Esophagus muscularis mucosa (tissue), 4 donors: ENCODE results near the gene CYP27B1. TPM values are rescaled to one million over a fixed set of nuclear protein-coding genes. Genes with fewer than 3 reads are reported as not detected.

Source experiments
- DNase-seq: peaks from one replicate; pipeline ENCODE4 v3.0.0-alpha.2; 2017; ENCODE audit errors: extremely low spot score
- H3K27ac ChIP-seq, 4 donors: fragments of 200-600 bp; sonication (generic); replicated peaks in 1 of 4; 1 replicate in 3 of 4; 2 replicates in 1 of 4; pipeline ENCODE4 v1.5.1; 2016 to 2019; ENCODE audit warnings: mild to moderate bottlenecking in 1 of 4
- H3K27me3 ChIP-seq, 4 donors: fragments of 200-600 bp; sonication (generic); one replicate each; pipeline versions ENCODE4 v1.5.1 to v1.6.0; 2016 to 2019
- H3K36me3 ChIP-seq, 4 donors: fragments of 200-600 bp; sonication (generic); one replicate each; pipeline ENCODE4 v1.5.1; 2016 to 2019
- H3K4me1 ChIP-seq, 4 donors: fragments of 200-600 bp; sonication (generic); one replicate each; pipeline ENCODE4 v1.5.1; 2016 to 2019
- H3K4me3 ChIP-seq, 4 donors: fragments of 200-600 bp; sonication (generic); 1 replicate in 2 of 4; 2 replicates in 2 of 4; pipeline ENCODE4 v1.5.1; 2016 to 2019; ENCODE audit warnings: mild to moderate bottlenecking in 4 of 4, moderate library complexity in 1 of 4
- H3K9me3 ChIP-seq, 4 donors: fragments of 200-600 bp; sonication (generic); 1 replicate in 3 of 4; 2 replicates in 1 of 4; pipeline ENCODE4 v1.5.1; 2016 to 2019
- CTCF ChIP-seq, 3 experiments: fragments of 200-600 bp in 2 of 3; fragments of 450-650 bp in 1 of 3; sonication (generic) in 2 of 3; IDR thresholded peaks; one replicate each; pipeline ENCODE4 v1.5.1; 2017 to 2019; ENCODE audit warnings: antibody characterized with exemption in 3 of 3, mild to moderate bottlenecking in 2 of 3, moderate library complexity in 1 of 3
- EP300 ChIP-seq: sonication (generic); formaldehyde crosslinking; IDR thresholded peaks from one replicate; pipeline ENCODE4 v1.6.1; 2017; ENCODE audit warnings: antibody characterized with exemption
- POLR2A ChIP-seq: fragments of 450-650 bp; IDR thresholded peaks from one replicate; pipeline ENCODE4 v1.6.1; 2017; ENCODE audit warnings: antibody characterized with exemption, moderate library complexity, mild to moderate bottlenecking, low read depth
- POLR2AphosphoS5 ChIP-seq, 2 donors: sonication (generic); formaldehyde crosslinking; IDR thresholded peaks; one replicate each; pipeline ENCODE4 v1.6.1; 2017; ENCODE audit warnings: antibody characterized with exemption in 2 of 2
- WGBS: methylation state at CpG from one replicate; pipeline ENCODE4 v1.1.5; 2018; 5-methylcytosine and 5-hydroxymethylcytosine counted together
- intact Hi-C: fragments of 100-400 bp; cut with DNase I; formaldehyde crosslinking; loops from one replicate; pipeline ENCODE4 v1.15.1; 2023
- total RNA-seq, 4 donors: library from RNA; depleted of rRNA; stranded (reverse); fragments of >200 nt; gene quantifications; one replicate each; pipeline versions ENCODE4 v1.1.0 to v1.2.1, GENCODE V29; 2016

The CYP27B1 gene
- total RNA-seq, 4 donors from 2014 or later: 0.32 to 0.66 TPM; not detected in 2

DNA sequence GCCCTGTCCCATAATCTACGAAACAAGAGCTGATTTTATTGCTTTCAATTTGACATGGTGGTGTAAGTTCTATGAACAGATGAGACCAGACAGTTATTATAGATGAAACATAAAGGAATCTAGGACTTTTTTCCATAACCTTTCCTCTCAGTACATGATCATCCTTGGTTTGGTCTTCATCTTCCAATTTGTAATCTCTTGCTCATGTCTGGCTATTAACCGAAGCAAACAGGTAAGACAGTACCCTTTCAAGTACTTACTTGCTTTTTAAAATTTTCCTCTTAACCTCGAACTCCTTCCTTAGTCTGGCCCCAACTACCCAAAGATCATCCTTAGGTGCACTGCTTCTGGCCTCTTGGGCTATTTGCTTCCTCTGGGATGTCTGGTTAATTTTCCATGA lies 20.9 kb downstream of the CYP27B1 start:
- H3K4me3 ChIP-seq: peak overlapping the region; percentile 73 to 96 (median 86)
- intact Hi-C loops: no loop called here
- 85% methylated on average over 3 of the region's 3 CpGs for WGBS
- DNase-seq: no peak
- H3K9me3 ChIP-seq: no peaks in the 10 kb centered on the region
- H3K36me3 ChIP-seq: peaks cover 38 to 48% (median 44%) of the 10 kb centered on the region in 4 donors
- H3K27me3 ChIP-seq: peaks cover 0 to 14% (median 0%) of the 10 kb centered on the region in 4 donors
- peak overlapping the region in 2 of 4 donors; percentile 91 to 98 for H3K27ac ChIP-seq
- TF ChIP-seq EP300 (no peak), POLR2A (no peak), CTCF (IDR thresholded peaks at IDR 0.05) (no peak), POLR2AphosphoS5 (IDR thresholded peaks at IDR 0.05) (no peak)
- peaks cover 9 to 33% (median 23%) of the 10 kb centered on the region in 4 donors for H3K4me1 ChIP-seq

DNA sequence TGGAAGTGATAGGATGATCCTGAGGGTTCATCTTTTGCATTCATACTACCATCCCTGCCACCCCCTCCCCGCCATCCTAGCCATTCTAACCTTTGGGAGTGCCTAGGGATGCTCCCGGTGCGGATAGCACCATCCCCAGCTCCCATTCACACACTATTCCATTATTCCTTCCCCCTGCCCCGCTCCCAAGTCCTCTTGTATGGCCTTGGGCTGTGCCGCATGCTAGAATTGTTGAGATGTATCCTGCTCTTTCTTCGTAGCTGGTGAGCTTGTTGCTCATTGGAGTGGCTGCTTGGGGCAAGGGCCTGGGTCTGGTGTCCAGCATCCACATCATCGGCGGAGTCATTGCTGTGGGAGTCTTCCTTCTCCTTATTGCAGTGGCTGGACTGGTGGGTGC lies 21.4 kb downstream of the CYP27B1 start:
- peak overlapping the region; percentile 91 to 99 (median 96) for H3K27ac ChIP-seq
- H3K27me3 ChIP-seq: peaks cover 0 to 20% (median 0%) of the 10 kb centered on the region in 4 donors
- peak overlapping the region; percentile 73 to 96 (median 86) for H3K4me3 ChIP-seq
- H3K4me1 ChIP-seq: peaks cover 5 to 28% (median 18%) of the 10 kb centered on the region in 4 donors
- H3K36me3 ChIP-seq: peaks cover 36 to 43% (median 42%) of the 10 kb centered on the region in 4 donors
- intact Hi-C loops: no loop called here
- H3K9me3 ChIP-seq: no peaks in the 10 kb centered on the region
- DNase-seq: no peak
- TF ChIP-seq POLR2AphosphoS5 (IDR thresholded peaks at IDR 0.05) (no peak), POLR2A (no peak), CTCF (IDR thresholded peaks at IDR 0.05) (no peak), EP300 (no peak)
- WGBS: 35% methylated on average over 8 of the region's 8 CpGs

GRCh38 chr12:57744777-57745484 lies 21.9 kb downstream of the CYP27B1 start, which contains the start of gene TSPAN31:
TSPAN31 (plus strand) TSS chr12:57745039; CDS start chr12:57745155, 116 bp downstream.
- Histone ChIP-seq H3K36me3 (peaks cover 31 to 37% (median 37%) of the 10 kb centered on the region in 4 donors), H3K4me3 (peak within 1 kb of the TSS; percentile 73 to 96 (median 86)), H3K9me3 (no peaks in the 10 kb centered on the region), H3K27me3 (peaks cover 0 to 25% (median 2%) of the 10 kb centered on the region in 4 donors), H3K4me1 (peaks cover 5 to 24% (median 17%) of the 10 kb centered on the region in 4 donors), H3K27ac (peak within 1 kb of the TSS; percentile 91 to 99 (median 96))
- DNase-seq: peak; percentile 99
- under 1% methylated on average over 27 of the region's 29 CpGs for WGBS
- TF ChIP-seq EP300 (no peak), CTCF (IDR thresholded peaks at IDR 0.05) (no peak), POLR2AphosphoS5 (IDR thresholded peaks at IDR 0.05) (peak; percentile 91 to 92)
- intact Hi-C loops: no loop called here

DNA sequence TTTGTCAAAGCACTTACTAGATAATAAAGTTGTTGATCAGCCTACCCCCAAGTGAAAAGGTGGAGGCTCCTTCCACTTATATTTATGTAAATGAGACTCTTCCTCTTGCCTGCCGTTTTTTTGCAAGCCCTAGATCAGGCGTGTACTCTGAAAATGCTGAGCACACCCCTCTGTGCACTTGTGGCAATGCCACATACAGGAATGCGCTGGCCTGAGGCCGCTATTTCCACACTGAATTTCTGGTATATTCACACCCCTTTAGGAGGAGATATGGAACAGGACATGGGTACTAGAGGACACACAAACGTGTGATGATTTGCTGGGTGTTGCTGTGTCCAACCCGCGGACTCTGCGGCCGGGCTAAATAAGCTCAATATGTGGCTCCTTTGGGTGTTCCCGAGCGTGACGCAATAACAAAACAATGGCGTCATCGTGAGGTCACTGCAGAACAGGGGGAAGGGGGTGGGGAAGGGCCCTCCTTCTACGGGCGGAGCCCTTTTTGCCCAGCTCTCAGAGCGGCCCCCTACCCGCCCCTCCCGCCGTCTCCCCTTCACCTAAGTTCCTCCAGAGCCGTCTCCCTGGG lies 22.6 kb downstream of the CYP27B1 start:
- H3K4me3 ChIP-seq: peak overlapping the region; percentile 73 to 96 (median 86)
- no peaks in the 10 kb centered on the region for H3K9me3 ChIP-seq
- WGBS: 7% methylated on average over 20 of the region's 21 CpGs
- TF ChIP-seq POLR2A (no peak), EP300 (peak; percentile 6), POLR2AphosphoS5 (IDR thresholded peaks at IDR 0.05) (no peak), CTCF (IDR thresholded peaks at IDR 0.05) (no peak)
- peak; percentile 95 for DNase-seq
- peaks cover 0 to 32% (median 6%) of the 10 kb centered on the region in 4 donors for H3K27me3 ChIP-seq
- H3K27ac ChIP-seq: peak overlapping the region; percentile 91 to 99 (median 96)
- intact Hi-C loops: no loop called here
- H3K4me1 ChIP-seq: peaks cover 5 to 25% (median 17%) of the 10 kb centered on the region in 4 donors
- peaks cover 24 to 31% (median 31%) of the 10 kb centered on the region in 4 donors for H3K36me3 ChIP-seq
